NCI-H2107 (cell line): ENCODE measurements around the gene COL6A5.
A peak's percentile ranks its signal among the peaks of the same experiment; 100 is the strongest.
"Not testable (repeated sequence)": the region's sequence is repeated elsewhere in the genome, so short reads cannot be mapped to it uniquely, and the experiment has no call there.

ENCODE experiments used
- DNase-seq: peaks from one replicate; lab custom pipeline; 2025; lab: John Stamatoyannopoulos, UW

The COL6A5 gene, protein sequence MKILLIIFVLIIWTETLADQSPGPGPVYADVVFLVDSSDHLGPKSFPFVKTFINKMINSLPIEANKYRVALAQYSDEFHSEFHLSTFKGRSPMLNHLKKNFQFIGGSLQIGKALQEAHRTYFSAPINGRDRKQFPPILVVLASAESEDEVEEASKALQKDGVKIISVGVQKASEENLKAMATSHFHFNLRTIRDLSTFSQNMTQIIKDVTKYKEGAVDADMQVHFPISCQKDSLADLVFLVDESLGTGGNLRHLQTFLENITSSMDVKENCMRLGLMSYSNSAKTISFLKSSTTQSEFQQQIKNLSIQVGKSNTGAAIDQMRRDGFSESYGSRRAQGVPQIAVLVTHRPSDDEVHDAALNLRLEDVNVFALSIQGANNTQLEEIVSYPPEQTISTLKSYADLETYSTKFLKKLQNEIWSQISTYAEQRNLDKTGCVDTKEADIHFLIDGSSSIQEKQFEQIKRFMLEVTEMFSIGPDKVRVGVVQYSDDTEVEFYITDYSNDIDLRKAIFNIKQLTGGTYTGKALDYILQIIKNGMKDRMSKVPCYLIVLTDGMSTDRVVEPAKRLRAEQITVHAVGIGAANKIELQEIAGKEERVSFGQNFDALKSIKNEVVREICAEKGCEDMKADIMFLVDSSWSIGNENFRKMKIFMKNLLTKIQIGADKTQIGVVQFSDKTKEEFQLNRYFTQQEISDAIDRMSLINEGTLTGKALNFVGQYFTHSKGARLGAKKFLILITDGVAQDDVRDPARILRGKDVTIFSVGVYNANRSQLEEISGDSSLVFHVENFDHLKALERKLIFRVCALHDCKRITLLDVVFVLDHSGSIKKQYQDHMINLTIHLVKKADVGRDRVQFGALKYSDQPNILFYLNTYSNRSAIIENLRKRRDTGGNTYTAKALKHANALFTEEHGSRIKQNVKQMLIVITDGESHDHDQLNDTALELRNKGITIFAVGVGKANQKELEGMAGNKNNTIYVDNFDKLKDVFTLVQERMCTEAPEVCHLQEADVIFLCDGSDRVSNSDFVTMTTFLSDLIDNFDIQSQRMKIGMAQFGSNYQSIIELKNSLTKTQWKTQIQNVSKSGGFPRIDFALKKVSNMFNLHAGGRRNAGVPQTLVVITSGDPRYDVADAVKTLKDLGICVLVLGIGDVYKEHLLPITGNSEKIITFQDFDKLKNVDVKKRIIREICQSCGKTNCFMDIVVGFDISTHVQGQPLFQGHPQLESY (N-terminal part only)

DNA sequence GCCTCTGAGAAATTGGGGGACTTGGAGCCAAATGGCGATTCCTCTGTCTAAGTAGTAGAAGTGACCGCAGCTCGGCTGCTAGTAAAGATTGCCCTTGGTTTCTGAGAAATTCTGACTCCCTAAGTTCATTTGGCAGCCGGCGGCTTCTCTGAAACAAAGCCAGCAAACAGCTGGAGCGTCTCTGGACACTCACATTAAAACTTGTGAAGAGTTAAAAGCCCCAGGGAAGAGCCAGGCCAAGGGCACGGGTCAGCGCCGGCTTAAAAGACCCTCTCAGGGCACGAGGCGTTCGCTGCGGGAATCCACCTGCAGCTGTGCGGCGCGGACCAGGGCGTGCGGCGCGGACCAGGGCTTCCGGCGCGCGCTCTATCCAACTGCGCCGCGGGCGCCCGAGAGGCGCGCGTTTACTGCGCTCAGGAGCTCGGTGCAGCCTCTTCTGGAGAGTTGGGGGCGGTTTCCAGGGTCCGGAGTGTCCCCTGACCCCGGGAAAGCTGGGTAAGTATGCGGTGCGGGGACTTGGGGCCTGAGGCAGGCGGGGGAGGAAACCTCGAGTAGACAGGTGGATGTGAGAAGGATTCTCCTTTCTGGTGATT lies at the start of gene COL6A5:
COL6A5 (plus strand) TSS at position 186 of the 593 bp plus-strand sequence. CDS start 27,967 bp downstream, outside the sequence.
- DNase-seq, result no peak

- DNase-seq, result no peak
These were observed 45.9 kb upstream of the COL6A5 start for GRCh38 chr3:130299531-130299930.

DNA sequence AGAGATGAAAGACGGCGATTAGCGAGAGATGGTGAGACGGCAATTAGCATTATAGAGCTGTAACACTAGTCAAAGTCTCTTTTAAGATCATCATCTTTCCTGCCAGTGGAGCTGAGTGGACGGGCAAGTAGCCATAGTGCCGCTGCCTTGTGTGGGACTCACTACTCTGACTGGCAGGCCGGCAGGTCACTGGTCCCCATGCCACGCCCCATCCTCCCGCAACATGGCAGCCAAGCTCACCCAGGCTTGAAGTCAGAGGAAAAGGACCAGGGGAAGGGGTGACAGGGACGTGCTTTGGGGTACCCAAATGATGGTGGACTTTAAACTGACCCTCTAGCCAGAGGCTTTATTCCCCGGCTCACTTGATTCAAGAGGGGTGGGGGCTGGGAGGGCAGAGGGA lies 44.6 kb upstream of the COL6A5 start:
- no peak for DNase-seq

GRCh38 chr3:130310109-130310508 lies 35.4 kb upstream of the COL6A5 start:
- no peak for DNase-seq

DNA sequence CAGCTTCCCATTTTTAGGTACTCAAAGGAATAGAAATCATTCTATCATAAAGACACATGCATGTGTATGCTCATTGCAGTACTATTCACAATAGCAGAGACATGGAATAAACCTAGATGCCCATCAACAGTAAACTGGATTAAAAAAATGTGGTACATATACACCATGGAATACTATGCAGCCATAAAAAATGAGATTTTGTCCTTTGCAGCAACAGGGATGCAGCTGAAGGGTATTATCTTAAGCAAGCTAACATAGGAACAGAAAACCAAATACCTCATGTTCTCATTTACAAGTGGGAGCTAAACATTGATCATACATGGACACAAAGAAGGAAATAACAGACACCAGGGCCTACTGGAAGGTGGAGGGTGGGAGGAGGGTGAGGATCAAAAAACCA lies 33.1 kb upstream of the COL6A5 start:
- DNase-seq, result no peak

DNA sequence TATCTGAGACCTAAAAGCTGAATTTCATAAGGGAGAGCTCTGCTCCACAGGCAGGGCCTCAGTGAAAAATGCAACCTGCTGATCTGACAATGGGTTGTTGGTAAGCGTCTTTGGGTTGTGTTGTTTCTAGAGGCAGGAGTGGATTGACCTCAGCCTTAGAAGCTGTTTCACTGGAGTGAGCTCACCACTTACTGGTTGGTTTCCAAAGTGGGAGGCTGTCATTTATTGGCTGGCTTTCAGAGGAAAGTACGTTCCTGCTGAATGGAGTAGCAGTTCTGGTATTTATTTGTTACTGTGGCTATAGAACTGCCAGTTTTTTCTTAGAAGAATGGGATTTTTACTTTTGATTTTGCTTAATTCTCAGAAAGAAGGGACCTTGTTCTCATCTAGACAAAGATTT lies 29.3 kb upstream of the COL6A5 start:
- DNase-seq, result no peak

- no peak for DNase-seq
These were observed 22.0 kb upstream of the COL6A5 start for GRCh38 chr3:130323503-130323902.

- no peak for DNase-seq
These were observed 4.7 kb upstream of the COL6A5 start for GRCh38 chr3:130340766-130341165.

- peak; percentile 6 for DNase-seq
These were observed 4.1 kb upstream of the COL6A5 start for GRCh38 chr3:130341388-130341787.

- no peak for DNase-seq
These were observed 3.6 kb upstream of the COL6A5 start for GRCh38 chr3:130341882-130342281.

GRCh38 chr3:130342821-130343661 lies 2.4 kb upstream of the COL6A5 start:
- DNase-seq, result no peak

DNA sequence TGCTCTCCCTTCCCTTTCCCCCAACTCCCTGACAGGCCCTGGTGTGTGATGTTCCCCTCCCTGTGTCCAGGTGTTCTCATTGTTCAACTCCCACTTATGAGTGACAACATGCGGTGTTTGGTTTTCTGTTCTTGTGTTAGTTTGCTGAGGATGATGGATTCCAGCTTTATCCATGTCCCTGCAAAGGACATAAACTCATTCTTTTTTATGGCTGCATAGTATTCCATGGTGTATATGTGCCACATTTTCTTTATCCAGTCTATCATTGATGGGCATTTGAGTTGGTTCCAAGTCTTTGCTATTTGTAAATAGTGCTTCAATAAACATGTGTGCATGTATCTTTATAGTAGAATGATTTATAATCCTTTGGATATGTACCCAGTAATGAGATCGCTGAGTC lies 2.8 kb downstream of the COL6A5 start:
- DNase-seq, result not testable (repeated sequence)

- no peak for DNase-seq
These were observed 9.0 kb downstream of the COL6A5 start for GRCh38 chr3:130354430-130354829.

DNA sequence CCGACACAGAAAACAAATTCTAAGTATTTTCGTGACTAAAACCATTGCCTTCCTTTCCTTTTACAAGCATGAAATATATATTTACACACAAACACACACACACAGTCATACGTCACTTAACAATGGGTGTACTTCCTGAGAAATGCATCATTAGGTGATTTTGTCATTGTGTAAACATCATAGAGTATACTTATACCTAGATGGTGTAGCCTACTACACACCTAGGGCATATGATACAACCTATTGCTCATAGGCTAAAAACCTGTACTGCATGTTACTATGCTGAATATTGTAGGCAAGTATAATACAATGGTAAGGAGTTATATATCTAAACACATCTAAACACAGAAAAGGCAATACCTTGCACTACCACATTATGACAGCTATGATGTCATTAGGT lies 28.6 kb downstream of the COL6A5 start:
- no peak for DNase-seq

DNA sequence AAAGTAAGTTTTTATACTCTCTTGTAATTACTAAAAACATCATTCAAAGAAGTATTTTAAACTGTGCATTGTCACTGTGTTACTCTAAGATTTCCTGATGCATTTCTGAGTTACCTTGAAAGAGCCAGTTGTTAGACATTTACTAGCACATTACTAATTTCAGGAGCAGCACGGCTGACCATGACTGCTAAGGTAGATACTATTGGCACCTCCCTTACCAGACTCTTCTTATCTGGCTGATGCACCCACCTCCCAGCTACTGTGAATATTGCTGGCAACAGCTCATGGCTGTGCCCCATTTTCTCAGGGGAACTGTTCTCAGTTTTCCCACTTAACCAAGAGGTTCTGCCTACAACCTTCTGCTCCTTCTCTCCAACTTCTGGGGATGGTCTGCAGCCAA lies 29.4 kb downstream of the COL6A5 start:
- no peak for DNase-seq

GRCh38 chr3:130377960-130378676 lies 32.6 kb downstream of the COL6A5 start:
- no peak for DNase-seq

GRCh38 chr3:130378677-130379191 lies 33.3 kb downstream of the COL6A5 start:
- DNase-seq, result no peak

DNA sequence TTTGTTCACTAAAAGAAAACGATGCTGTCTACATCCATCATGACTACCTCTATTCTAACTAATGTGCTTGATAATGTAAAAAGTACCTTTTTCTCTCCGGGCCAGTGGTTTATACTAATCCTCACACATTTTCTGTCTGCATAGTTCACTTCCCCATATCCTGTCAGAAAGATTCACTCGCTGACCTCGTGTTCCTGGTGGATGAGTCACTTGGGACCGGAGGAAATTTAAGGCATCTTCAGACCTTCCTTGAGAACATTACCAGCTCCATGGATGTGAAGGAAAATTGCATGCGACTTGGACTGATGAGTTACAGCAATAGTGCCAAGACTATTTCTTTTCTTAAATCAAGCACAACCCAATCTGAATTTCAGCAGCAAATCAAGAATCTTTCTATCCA lies 33.8 kb downstream of the COL6A5 start:
- DNase-seq, result no peak

DNA sequence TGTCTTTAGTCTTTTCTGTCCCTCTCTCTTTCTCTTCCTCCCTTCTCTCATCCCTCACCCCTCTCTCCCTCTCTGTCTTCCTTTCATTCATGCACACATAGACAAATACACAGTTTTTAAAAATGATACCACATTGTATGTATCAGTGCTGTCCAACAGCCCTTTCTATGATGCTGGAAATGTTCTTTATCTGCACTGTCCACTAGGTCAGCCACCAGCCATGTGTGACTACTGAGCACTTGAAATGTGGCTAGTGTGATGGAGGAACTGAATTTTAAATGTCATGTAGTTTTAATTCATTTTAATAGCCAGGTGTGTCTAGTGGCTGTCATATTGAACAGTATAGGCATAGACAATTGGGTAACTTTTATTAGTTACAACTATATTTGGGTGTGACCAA lies 34.9 kb downstream of the COL6A5 start:
- no peak for DNase-seq

- no peak for DNase-seq
These were observed 38.0 kb downstream of the COL6A5 start for GRCh38 chr3:130383424-130383823.
